ENCODE data around the gene C4A. TPM values are rescaled to one million over a fixed set of nuclear protein-coding genes. Genes with fewer than 3 reads are reported as not detected.

Gene C4A
- total and polyA plus RNA-seq, 2 of the 13 experiments (the other 11 are each of a cell fraction or from before 2014, with no cell fraction given), result 165 to 478 TPM

GRCh38 chr6:32047855-32048766, 66.3 kb downstream of the C4A start (continued):
- TF ChIP-seq LRRFIP1 (CRISPR knock-in tag; conservative IDR thresholded peaks at IDR 0.05) (no peak), ZNF574 (CRISPR knock-in tag; IDR thresholded peaks at IDR 0.05) (peak; percentile 96), NCOA1 (CRISPR knock-in tag; IDR thresholded peaks at IDR 0.05) (peak; percentile 41; the same call in 1 of the 2 replicates), ZBED4 (CRISPR knock-in tag; IDR thresholded peaks at IDR 0.05; ENCODE audit: borderline replicate concordance) (peak; percentile 100), PHF21A (CRISPR knock-in tag; IDR thresholded peaks at IDR 0.05) (peak; percentile 41; the same call in 1 of the 2 replicates), JARID2 (CRISPR knock-in tag; IDR thresholded peaks at IDR 0.05; ENCODE audit: insufficient replicate concordance) (peak; percentile 91), TFDP2 (CRISPR knock-in tag; IDR thresholded peaks at IDR 0.05) (peak; percentile 61; the same call in 1 of the 2 replicates), ZNF446 (CRISPR knock-in tag; IDR thresholded peaks at IDR 0.05) (peak; percentile 27; the same call in 1 of the 2 replicates), ZNF136 (CRISPR knock-in tag; IDR thresholded peaks at IDR 0.05; ENCODE audit: low read depth) (peak; percentile 91; the same call in 1 of the 2 replicates), ZFP82 (CRISPR knock-in tag; IDR thresholded peaks at IDR 0.05; ENCODE audit: borderline replicate concordance) (0 out of 2 replicates have a peak, but pooled peaks have one; percentile 18), KLF11 (CRISPR knock-in tag; IDR thresholded peaks at IDR 0.05) (peak; percentile 65; the same call in 1 of the 2 replicates), FOXJ3 (CRISPR knock-in tag; IDR thresholded peaks at IDR 0.05; ENCODE audit: borderline replicate concordance) (peak; percentile 75; the same call in 1 of the 2 replicates), HNRNPLL (IDR thresholded peaks at IDR 0.05; ENCODE audit: low read depth, low read length, poor library complexity, severe bottlenecking) (peak; percentile 60), ZNF205 (CRISPR knock-in tag; IDR thresholded peaks at IDR 0.05) (no peak), ETV5 (CRISPR knock-in tag; IDR thresholded peaks at IDR 0.05; ENCODE audit: borderline replicate concordance) (peak; percentile 68), HNF4G (IDR thresholded peaks at IDR 0.05; ENCODE audit: borderline replicate concordance, low read depth, low read length) (peak; percentile 92), HNF4G (CRISPR knock-in tag; IDR thresholded peaks at IDR 0.05; ENCODE audit: borderline replicate concordance, low read depth) (peak; percentile 94)

Measured in HepG2 (cell line).